MM.1S (cell line): ENCODE data around the gene HORMAD2.

Experiments
- CTCF ChIP-seq: fragments of 300-600 bp; sonication (generic); IDR thresholded peaks from 2 replicates; pipeline ENCODE4 v1.5.1; 2016; ENCODE audit warnings: antibody characterized with exemption, low read length, mixed read lengths
- EZH2 ChIP-seq: fragments of 300-600 bp; sonication (generic); optimal IDR thresholded peaks from 2 replicates; pipeline ENCODE3; 2017; ENCODE audit warnings: low read depth, mild to moderate bottlenecking, antibody characterized with exemption, low read length, mixed read lengths
- EZH2phosphoT487 ChIP-seq: fragments of 300-600 bp; sonication (generic); IDR thresholded peaks from 2 replicates; pipeline ENCODE4 v1.6.1; 2018; ENCODE audit warnings: antibody characterized with exemption, low read length

- TF ChIP-seq CTCF: no peak
- no peak for TF ChIP-seq EZH2
- TF ChIP-seq EZH2phosphoT487: no peak
These were observed 48.4 kb upstream of the HORMAD2 start for GRCh38 chr22:30031764-30032455.
